SK-N-SH (cell line): Measurements from ENCODE around the gene FANCG. TPM values are rescaled to one million over a fixed set of nuclear protein-coding genes. Genes with fewer than 3 reads are reported as not detected.
A peak's percentile ranks its signal among the peaks of the same experiment; 100 is the strongest.

ENCODE experiments used
- CTCF ChIA-PET: fragments of 300-600, 350-600 bp; formaldehyde crosslinking; extraction: SDS; loops from one replicate; lab custom pipeline; 2021; lab: Yijun Ruan, JAX
- POLR2A ChIA-PET: fragments of 350-600 bp; sonication (Branson Sonifier 250); formaldehyde crosslinking; extraction: SDS; loops from one replicate; lab custom pipeline; 2020; ENCODE audit warnings: antibody characterized with exemption, inconsistent platforms; lab: Yijun Ruan, JAX
- DNase-seq: peaks from one replicate; pipeline ENCODE4 v3.0.0; 2012
- H2AFZ ChIP-seq: fragments of 200-600 bp; sonication (generic); 2 replicates; pipeline ENCODE4 v1.8.1; 2016; ENCODE audit warnings: antibody characterized with exemption, mild to moderate bottlenecking, low read depth
- H3F3A ChIP-seq: fragments of 200-600 bp; sonication (generic); replicated peaks from 2 replicates; pipeline ENCODE3; 2016; ENCODE audit warnings: antibody characterized with exemption, mild to moderate bottlenecking; ENCODE audit not compliant: insufficient read depth
- H3K27ac ChIP-seq, 2 experiments: fragments of 200-500 bp in 1 of 2; fragments of 200-600 bp in 1 of 2; sonication (Bioruptor generic) in 1 of 2; sonication (generic), shearing (Covaris generic) in 1 of 2; 2 replicates each; pipeline versions ENCODE4 v1.5.1 to v1.6.1; 2014 to 2016; ENCODE audit warnings: low read depth in 2 of 2, inconsistent platforms in 1 of 2, low read length in 1 of 2, mild to moderate bottlenecking in 1 of 2, mixed read lengths in 1 of 2
- H3K27me3 ChIP-seq: fragments of 200-600 bp; sonication (generic), shearing (Covaris generic); 2 replicates; pipeline ENCODE4 v1.6.1; 2016; ENCODE audit warnings: mixed run types; ENCODE audit not compliant: insufficient read depth
- H3K36me3 ChIP-seq, 2 experiments: fragments of 200-500 bp in 1 of 2; fragments of 200-600 bp in 1 of 2; sonication (Bioruptor generic) in 1 of 2; sonication (generic) in 1 of 2; replicated peaks in 1 of 2; 2 replicates each; pipeline versions ENCODE3 to v1.5.1; 2014 to 2016; ENCODE audit warnings: low read length in 1 of 2, mild to moderate bottlenecking in 1 of 2; ENCODE audit not compliant: insufficient read depth in 2 of 2, control insufficient read depth in 1 of 2
- H3K4me1 ChIP-seq, 2 experiments: fragments of 200-500 bp in 1 of 2; fragments of 200-600 bp in 1 of 2; sonication (Bioruptor generic) in 1 of 2; sonication (generic), shearing (Covaris generic) in 1 of 2; 2 replicates each; pipeline versions ENCODE4 v1.5.1 to v1.6.1; 2014 to 2016; ENCODE audit warnings: low read depth in 1 of 2, low read length in 1 of 2, mixed run types in 1 of 2; ENCODE audit not compliant: insufficient read depth in 2 of 2, control insufficient read depth in 1 of 2
- H3K4me2 ChIP-seq: fragments of 200-600 bp; sonication (generic), shearing (Covaris generic); 2 replicates; pipeline ENCODE4 v1.6.1; 2017; ENCODE audit warnings: mixed run types
- H3K4me3 ChIP-seq, 2 experiments: fragments of 200-500 bp in 1 of 2; fragments of 200-600 bp in 1 of 2; sonication (Bioruptor generic) in 1 of 2; sonication (generic), shearing (Covaris generic) in 1 of 2; 2 replicates each; pipeline versions ENCODE4 v1.5.1 to v1.8.1; 2014 to 2016; ENCODE audit warnings: low read depth in 2 of 2, inconsistent platforms in 1 of 2, low read length in 1 of 2, mild to moderate bottlenecking in 1 of 2, mixed read lengths in 1 of 2, moderate library complexity in 1 of 2
- H3K79me2 ChIP-seq: fragments of 200-600 bp; sonication (generic); 2 replicates; pipeline ENCODE4 v1.8.1; 2017; ENCODE audit warnings: mild to moderate bottlenecking; ENCODE audit not compliant: insufficient read depth
- H3K9ac ChIP-seq: fragments of 200-600 bp; sonication (generic); 2 replicates; pipeline ENCODE4 v1.6.1; 2017; ENCODE audit warnings: mixed run types
- H3K9me2 ChIP-seq: fragments of 200-600 bp; sonication (generic); 2 replicates; pipeline ENCODE4 v1.6.1; 2017; ENCODE audit warnings: mixed run types
- H3K9me3 ChIP-seq: fragments of 200-600 bp; sonication (generic); 2 replicates; pipeline ENCODE4 v1.6.1; 2017; ENCODE audit warnings: mixed run types, mild to moderate bottlenecking, moderate library complexity
- H4K20me1 ChIP-seq: fragments of 200-600 bp; sonication (generic); 2 replicates; pipeline ENCODE4 v1.6.1; 2017; ENCODE audit warnings: mild to moderate bottlenecking, mixed run types; ENCODE audit not compliant: insufficient read depth
- ELF1 ChIP-seq: IDR thresholded peaks from 2 replicates; pipeline ENCODE4 v1.4.0; 2012
- EZH2phosphoT487 ChIP-seq: fragments of 200-600 bp; sonication (generic); IDR thresholded peaks from 2 replicates; pipeline ENCODE4 v1.6.1; 2017; ENCODE audit warnings: low read depth, mixed run types, mild to moderate bottlenecking, antibody characterized with exemption, moderate library complexity, borderline replicate concordance
- FOSL2 ChIP-seq: IDR thresholded peaks from 2 replicates; pipeline ENCODE4 v1.4.0; 2012; ENCODE audit warnings: low read depth, mild to moderate bottlenecking, moderate library complexity, borderline replicate concordance
- FOXJ3 ChIP-seq: sonication (generic); formaldehyde crosslinking; IDR thresholded peaks from 2 replicates; pipeline ENCODE4 v1.5.1; 2020; ENCODE audit warnings: mild to moderate bottlenecking, missing genetic modification reagents
- IRF3 ChIP-seq: fragments of 150-350 bp; IDR thresholded peaks from 2 replicates; pipeline ENCODE4 v1.6.1; 2016; ENCODE audit warnings: mild to moderate bottlenecking, low read depth, low read length
- MXI1 ChIP-seq: IDR thresholded peaks from 2 replicates; pipeline ENCODE4 v1.6.1; 2012; ENCODE audit warnings: mild to moderate bottlenecking, low read depth, low read length, improper control_type of control experiment
- NFIC ChIP-seq: IDR thresholded peaks from 2 replicates; pipeline ENCODE4 v1.4.0; 2012; ENCODE audit warnings: borderline replicate concordance
- NRF1 ChIP-seq: IDR thresholded peaks from 2 replicates; pipeline ENCODE4 v1.6.1; 2012; ENCODE audit warnings: low read depth, mild to moderate bottlenecking, low read length
- PBX3 ChIP-seq: IDR thresholded peaks from 2 replicates; pipeline ENCODE4; 2012
- POLR2AphosphoS5 ChIP-seq: IDR thresholded peaks from 2 replicates; pipeline ENCODE4 v1.6.1; 2012; ENCODE audit warnings: low read depth, low read length
- RAD21 ChIP-seq: IDR thresholded peaks from 2 replicates; pipeline ENCODE4 v1.6.1; 2012; ENCODE audit warnings: mild to moderate bottlenecking, low read length
- RCOR1 ChIP-seq: fragments of 150-350 bp; IDR thresholded peaks from 2 replicates; pipeline ENCODE4 v1.6.1; 2017; ENCODE audit warnings: antibody characterized with exemption, low read length
- RXRA ChIP-seq: IDR thresholded peaks from 2 replicates; pipeline ENCODE4 v1.4.0; 2012; ENCODE audit warnings: low read depth, mild to moderate bottlenecking, borderline replicate concordance
- SIN3A ChIP-seq: IDR thresholded peaks from 2 replicates; pipeline ENCODE4 v1.6.1; 2012; ENCODE audit warnings: low read depth, mild to moderate bottlenecking, low read length, moderate library complexity, borderline replicate concordance
- TAF1 ChIP-seq: IDR thresholded peaks from 2 replicates; pipeline ENCODE4 v1.6.1; 2012; ENCODE audit warnings: low read depth, mild to moderate bottlenecking, low read length, moderate library complexity, borderline replicate concordance
- TCF12 ChIP-seq: IDR thresholded peaks from 2 replicates; pipeline ENCODE4 v1.4.0; 2012
- USF1 ChIP-seq: IDR thresholded peaks from 2 replicates; pipeline ENCODE4 v1.4.0; 2012; ENCODE audit warnings: low read depth, borderline replicate concordance
- USF2 ChIP-seq: fragments of 150-350 bp; IDR thresholded peaks from 2 replicates; pipeline ENCODE4 v1.6.1; 2017; ENCODE audit warnings: antibody characterized with exemption, low read length, low read depth, borderline replicate concordance
- YY1 ChIP-seq: IDR thresholded peaks from 2 replicates; pipeline ENCODE4 v1.4.0; 2012; ENCODE audit warnings: low read depth, mild to moderate bottlenecking
- WGBS: methylation state at CpG from one replicate; pipeline ENCODE4 v1.1.6; 2017; ENCODE audit warnings: low lambda C conversion rate; 5-methylcytosine and 5-hydroxymethylcytosine counted together
- polyA plus RNA-seq, 3 experiments: library from polyadenylated mRNA; depleted of rRNA; stranded (reverse); fragments of >200 nt; gene quantifications; 2 replicates each; pipeline ENCODE4 v1.2.3, GENCODE V29; 2012

FANCG gene
- polyA plus RNA-seq, 1 of the 3 experiments (the other 2 are of a cell fraction) = 25.6 TPM

- Histone ChIP-seq H3K4me2 (no peak overlapping the region), H3K27me3 (no peaks in the 10 kb centered on the region), H3K27ac (no peak overlapping the region), H3K9me3 (no peaks in the 10 kb centered on the region), H3K9me2 (no peaks in the 10 kb centered on the region), H3K4me3 (no peak overlapping the region), H4K20me1 (peaks cover 32% of the 10 kb centered on the region), H2AFZ (no peak overlapping the region), H3K4me1 (peaks cover 28 to 32% of the 10 kb centered on the region in 2 experiments), H3K9ac (no peak overlapping the region), H3K79me2 (peaks cover 54% of the 10 kb centered on the region), H3F3A (peaks cover 24% of the 10 kb centered on the region), H3K36me3 (peaks cover 17 to 37% of the 10 kb centered on the region in 2 experiments)
- no peak for TF ChIP-seq TCF12
- no peak for TF ChIP-seq TAF1
- TF ChIP-seq IRF3 = no peak
- no peak for TF ChIP-seq FOXJ3 (CRISPR knock-in tag)
- no peak for TF ChIP-seq RXRA
- no peak for TF ChIP-seq PBX3
- no peak for TF ChIP-seq NFIC
- no peak for TF ChIP-seq EZH2phosphoT487
- TF ChIP-seq ELF1 = no peak
- no peak for TF ChIP-seq YY1
- TF ChIP-seq USF2 = no peak
- no peak for TF ChIP-seq RCOR1
- TF ChIP-seq SIN3A = no peak
- 97% methylated on average over 5 of the region's 6 CpGs for WGBS
- ChIA-PET POLR2A (no interaction called here), CTCF (no interaction called here)
- no peak for DNase-seq
These were observed 5.6 kb downstream of the FANCG start for GRCh38 chr9:35074141-35074540.

- ChIA-PET CTCF (no interaction called here), POLR2A (no interaction called here)
- no peak overlapping the region for H3K4me3 ChIP-seq
These were observed 6.5 kb downstream of the FANCG start for GRCh38 chr9:35073279-35073612.

More at GRCh38 chr9:35073279-35073612, 6.5 kb downstream of the FANCG start:
- DNase-seq = no peak
- Histone ChIP-seq H3F3A (peaks cover 24% of the 10 kb centered on the region), H3K27ac (peak overlapping the region; percentile 73 to 76), H2AFZ (peak overlapping the region; percentile 81), H3K4me2 (no peak overlapping the region), H3K36me3 (peaks cover 23 to 37% of the 10 kb centered on the region in 2 experiments), H3K79me2 (peaks cover 54% of the 10 kb centered on the region), H3K27me3 (no peaks in the 10 kb centered on the region), H3K9me3 (no peaks in the 10 kb centered on the region), H4K20me1 (peaks cover 41% of the 10 kb centered on the region), H3K9ac (peak overlapping the region; percentile 38; the same call in 1 of the 2 replicates), H3K4me1 (peaks cover 25 to 28% of the 10 kb centered on the region in 2 experiments), H3K9me2 (no peaks in the 10 kb centered on the region)
- WGBS = 100% methylated on average over 2 of the region's 2 CpGs
- TF ChIP-seq TAF1 (no peak), MXI1 (no peak), POLR2AphosphoS5 (no peak), RAD21 (no peak), NFIC (no peak), USF1 (no peak), FOSL2 (no peak), TCF12 (no peak), EZH2phosphoT487 (no peak), NRF1 (no peak)
